ENCODE data around the gene FEN1. TPM values are rescaled to one million over a fixed set of nuclear protein-coding genes. Genes with fewer than 3 reads are reported as not detected.

Gene FEN1
- polyA plus RNA-seq, 1 of the 3 experiments (the other 2 are of a cell fraction), result 35.9 TPM

DNA sequence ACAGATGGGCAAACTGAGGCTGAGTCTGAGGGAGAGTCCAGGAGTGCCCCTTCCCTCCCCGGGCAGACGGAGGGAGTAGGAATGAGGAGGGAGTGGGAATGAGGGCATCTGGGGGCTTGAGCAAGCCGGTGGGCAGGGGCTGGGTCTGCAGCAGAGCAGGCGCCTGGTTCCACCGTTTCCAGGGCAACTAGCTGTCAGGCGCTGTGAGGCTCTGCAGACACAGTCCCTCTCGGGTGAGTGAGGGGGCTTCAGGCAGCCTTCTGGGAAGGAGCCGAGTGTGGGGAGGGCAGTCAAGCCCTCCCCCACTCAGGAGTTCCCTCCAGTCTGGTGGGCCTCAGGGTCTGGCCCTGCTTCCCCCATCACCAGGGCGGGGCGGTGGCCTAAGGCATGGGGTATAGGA is 19.4 kb upstream of the FEN1 start:
- ChIA-PET CTCF (interaction anchor here (1.6 to 2.3 kb wide), 2 partner anchors 15 to 26 kb away, joined by 4 to 15 read pairs; no protein-coding TSS in a partner anchor), POLR2A (interaction anchor here (1.0 kb wide), 1 partner anchor 339 kb away, joined by 3 read pairs; no protein-coding TSS in a partner anchor)
- H3K27me3 ChIP-seq (ENCODE audit: insufficient read depth), result no peaks in the 10 kb centered on the region
- no peaks in the 10 kb centered on the region for H4K20me1 ChIP-seq (ENCODE audit: insufficient read depth)
- peak overlapping the region in 1 of 2 experiments; percentile 54; a peak in 2 of 4 replicates for H3K27ac ChIP-seq (ENCODE audit: low read depth in 2 of 2, low read length in 1 of 2)
- no peaks in the 10 kb centered on the region for H3K9me3 ChIP-seq
- no peaks in the 10 kb centered on the region for H3K79me2 ChIP-seq (ENCODE audit: insufficient read depth)
- H3K4me2 ChIP-seq, result no peak overlapping the region
- peaks cover 0 to 32% of the 10 kb centered on the region in 2 experiments; a peak in 1 of 4 replicates for H3K4me1 ChIP-seq (ENCODE audit: control insufficient read depth in 1 of 2, insufficient read depth in 2 of 2, low read depth in 1 of 2, low read length in 1 of 2)
- DNase-seq, result peak; percentile 96
- H2AFZ ChIP-seq (ENCODE audit: low read depth), result no peak overlapping the region
- no peaks in the 10 kb centered on the region for H3K36me3 ChIP-seq (replicated peaks in 1 of 2; ENCODE audit: control insufficient read depth in 1 of 2, insufficient read depth in 2 of 2, low read length in 1 of 2)
- TF ChIP-seq EP300 (IDR thresholded peaks at IDR 0.05; ENCODE audit: borderline replicate concordance in 1 of 2, low read depth in 1 of 2, low read length in 1 of 2) (peak in 1 of 2 experiments; percentile 35; a peak in 1 of 4 replicates), TCF12 (IDR thresholded peaks at IDR 0.05) (peak; percentile 50), FOXM1 (IDR thresholded peaks at IDR 0.05; ENCODE audit: low read depth) (no peak), GABPA (IDR thresholded peaks at IDR 0.05; ENCODE audit: low read depth) (no peak), RCOR1 (IDR thresholded peaks at IDR 0.05; ENCODE audit: low read length) (peak; percentile 42; the same call in 1 of the 2 replicates), TEAD4 (IDR thresholded peaks at IDR 0.05; ENCODE audit: borderline replicate concordance, insufficient read depth) (no peak), NRF1 (IDR thresholded peaks at IDR 0.05; ENCODE audit: low read depth, low read length) (no peak), MXI1 (IDR thresholded peaks at IDR 0.05; ENCODE audit: low read depth, low read length) (no peak), RFX5 (IDR thresholded peaks at IDR 0.05; ENCODE audit: low read length) (no peak), FOSL2 (IDR thresholded peaks at IDR 0.05; ENCODE audit: borderline replicate concordance, low read depth) (no peak), GATA2 (CRISPR knock-in tag; IDR thresholded peaks at IDR 0.05) (no peak), YY1 (IDR thresholded peaks at IDR 0.05; ENCODE audit: low read depth) (no peak), NFIC (IDR thresholded peaks at IDR 0.05; ENCODE audit: borderline replicate concordance) (no peak), ELF1 (IDR thresholded peaks at IDR 0.05) (no peak), EZH2phosphoT487 (IDR thresholded peaks at IDR 0.05; ENCODE audit: borderline replicate concordance, low read depth) (no peak), CHD2 (IDR thresholded peaks at IDR 0.05; ENCODE audit: low read length, partially characterized antibody) (peak; percentile 32)
- TF ChIP-seq, protein P1, sequence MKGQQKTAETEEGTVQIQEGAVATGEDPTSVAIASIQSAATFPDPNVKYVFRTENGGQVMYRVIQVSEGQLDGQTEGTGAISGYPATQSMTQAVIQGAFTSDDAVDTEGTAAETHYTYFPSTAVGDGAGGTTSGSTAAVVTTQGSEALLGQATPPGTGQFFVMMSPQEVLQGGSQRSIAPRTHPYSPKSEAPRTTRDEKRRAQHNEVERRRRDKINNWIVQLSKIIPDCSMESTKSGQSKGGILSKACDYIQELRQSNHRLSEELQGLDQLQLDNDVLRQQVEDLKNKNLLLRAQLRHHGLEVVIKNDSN (IDR thresholded peaks at IDR 0.05; ENCODE audit: borderline replicate concordance, low read depth), result no peak
- TF ChIP-seq, protein P2, sequence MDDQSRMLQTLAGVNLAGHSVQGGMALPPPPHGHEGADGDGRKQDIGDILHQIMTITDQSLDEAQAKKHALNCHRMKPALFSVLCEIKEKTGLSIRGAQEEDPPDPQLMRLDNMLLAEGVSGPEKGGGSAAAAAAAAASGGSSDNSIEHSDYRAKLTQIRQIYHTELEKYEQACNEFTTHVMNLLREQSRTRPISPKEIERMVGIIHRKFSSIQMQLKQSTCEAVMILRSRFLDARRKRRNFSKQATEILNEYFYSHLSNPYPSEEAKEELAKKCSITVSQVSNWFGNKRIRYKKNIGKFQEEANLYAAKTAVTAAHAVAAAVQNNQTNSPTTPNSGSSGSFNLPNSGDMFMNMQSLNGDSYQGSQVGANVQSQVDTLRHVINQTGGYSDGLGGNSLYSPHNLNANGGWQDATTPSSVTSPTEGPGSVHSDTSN (IDR thresholded peaks at IDR 0.05), result peak; percentile 53
- TF ChIP-seq, protein P3, sequence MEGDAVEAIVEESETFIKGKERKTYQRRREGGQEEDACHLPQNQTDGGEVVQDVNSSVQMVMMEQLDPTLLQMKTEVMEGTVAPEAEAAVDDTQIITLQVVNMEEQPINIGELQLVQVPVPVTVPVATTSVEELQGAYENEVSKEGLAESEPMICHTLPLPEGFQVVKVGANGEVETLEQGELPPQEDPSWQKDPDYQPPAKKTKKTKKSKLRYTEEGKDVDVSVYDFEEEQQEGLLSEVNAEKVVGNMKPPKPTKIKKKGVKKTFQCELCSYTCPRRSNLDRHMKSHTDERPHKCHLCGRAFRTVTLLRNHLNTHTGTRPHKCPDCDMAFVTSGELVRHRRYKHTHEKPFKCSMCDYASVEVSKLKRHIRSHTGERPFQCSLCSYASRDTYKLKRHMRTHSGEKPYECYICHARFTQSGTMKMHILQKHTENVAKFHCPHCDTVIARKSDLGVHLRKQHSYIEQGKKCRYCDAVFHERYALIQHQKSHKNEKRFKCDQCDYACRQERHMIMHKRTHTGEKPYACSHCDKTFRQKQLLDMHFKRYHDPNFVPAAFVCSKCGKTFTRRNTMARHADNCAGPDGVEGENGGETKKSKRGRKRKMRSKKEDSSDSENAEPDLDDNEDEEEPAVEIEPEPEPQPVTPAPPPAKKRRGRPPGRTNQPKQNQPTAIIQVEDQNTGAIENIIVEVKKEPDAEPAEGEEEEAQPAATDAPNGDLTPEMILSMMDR (IDR thresholded peaks at IDR 0.05), result no peak
- TF ChIP-seq, protein P4, sequence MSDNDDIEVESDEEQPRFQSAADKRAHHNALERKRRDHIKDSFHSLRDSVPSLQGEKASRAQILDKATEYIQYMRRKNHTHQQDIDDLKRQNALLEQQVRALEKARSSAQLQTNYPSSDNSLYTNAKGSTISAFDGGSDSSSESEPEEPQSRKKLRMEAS (IDR thresholded peaks at IDR 0.05; ENCODE audit: low read depth), result no peak
- TF ChIP-seq, protein P5, sequence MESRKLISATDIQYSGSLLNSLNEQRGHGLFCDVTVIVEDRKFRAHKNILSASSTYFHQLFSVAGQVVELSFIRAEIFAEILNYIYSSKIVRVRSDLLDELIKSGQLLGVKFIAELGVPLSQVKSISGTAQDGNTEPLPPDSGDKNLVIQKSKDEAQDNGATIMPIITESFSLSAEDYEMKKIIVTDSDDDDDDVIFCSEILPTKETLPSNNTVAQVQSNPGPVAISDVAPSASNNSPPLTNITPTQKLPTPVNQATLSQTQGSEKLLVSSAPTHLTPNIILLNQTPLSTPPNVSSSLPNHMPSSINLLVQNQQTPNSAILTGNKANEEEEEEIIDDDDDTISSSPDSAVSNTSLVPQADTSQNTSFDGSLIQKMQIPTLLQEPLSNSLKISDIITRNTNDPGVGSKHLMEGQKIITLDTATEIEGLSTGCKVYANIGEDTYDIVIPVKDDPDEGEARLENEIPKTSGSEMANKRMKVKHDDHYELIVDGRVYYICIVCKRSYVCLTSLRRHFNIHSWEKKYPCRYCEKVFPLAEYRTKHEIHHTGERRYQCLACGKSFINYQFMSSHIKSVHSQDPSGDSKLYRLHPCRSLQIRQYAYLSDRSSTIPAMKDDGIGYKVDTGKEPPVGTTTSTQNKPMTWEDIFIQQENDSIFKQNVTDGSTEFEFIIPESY (IDR thresholded peaks at IDR 0.05; ENCODE audit: borderline replicate concordance, low read depth), result no peak
- no peak overlapping the region for H3K9ac ChIP-seq
- no peaks in the 10 kb centered on the region for H3F3A ChIP-seq (replicated peaks; ENCODE audit: insufficient read depth)
- H3K9me2 ChIP-seq, result no peaks in the 10 kb centered on the region
- 61% methylated on average over 2 of the region's 10 CpGs for WGBS (ENCODE audit: low lambda C conversion rate)
- H3K4me3 ChIP-seq (ENCODE audit: low read depth in 2 of 2, low read length in 1 of 2), result no peak overlapping the region
